ENCODE measurements around the gene FCN3.

DNA sequence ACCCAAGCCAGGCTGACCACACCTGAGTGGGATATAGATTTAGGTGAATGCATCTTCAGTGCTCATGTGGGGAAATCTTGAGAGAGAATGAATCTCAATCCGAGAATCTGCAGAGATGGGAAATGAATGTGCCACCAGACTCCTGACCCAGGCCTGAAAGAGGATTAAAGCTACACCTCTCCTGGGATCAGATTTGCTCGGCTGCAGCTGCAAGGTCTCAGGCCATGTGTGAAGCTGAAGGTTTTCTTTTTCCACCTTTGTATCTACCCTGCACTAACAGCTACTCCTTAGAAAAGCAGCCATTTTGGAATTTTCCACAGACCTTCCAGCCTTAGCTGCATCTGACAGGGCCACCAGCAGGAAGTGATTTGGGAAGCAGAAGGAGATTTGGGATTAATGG lies 36.1 kb upstream of the FCN3 start:
- TF ChIP-seq POLR2AphosphoS5 (IDR thresholded peaks at IDR 0.05; ENCODE audit: low read depth, low read length) (no peak), TAF1 (IDR thresholded peaks at IDR 0.05; ENCODE audit: borderline replicate concordance, insufficient read depth, low read length) (no peak)

All from PFSK-1 (cell line).